Activated CD8-positive, alpha-beta T cell treated with anti-CD3 and anti-CD28 coated beads for 36 hours (primary cell): Measurements from ENCODE around the gene LRRC17. TPM values are rescaled to one million over a fixed set of nuclear protein-coding genes. Genes with fewer than 3 reads are reported as not detected.

ENCODE experiments used
- ATAC-seq: fragments of 200-7000 bp; cut with Tn5 transposase; one replicate; pipeline ENCODE4 v1.10.0; 2021; ENCODE audit warnings: mild to moderate bottlenecking, moderate library complexity
- CTCF ChIA-PET: fragments of 350-600 bp; sonication (Branson Sonifier 250); formaldehyde crosslinking; loops from one replicate; lab custom pipeline; 2021; ENCODE audit warnings: antibody characterized with exemption; lab: Charles Lee
- POLR2A ChIA-PET: fragments of 350-600 bp; sonication (Branson Sonifier 250); formaldehyde crosslinking; loops from one replicate; lab custom pipeline; 2021; ENCODE audit warnings: antibody characterized with exemption; lab: Charles Lee
- DNase-seq: peaks from one replicate; pipeline ENCODE4 v3.0.0-alpha.2; 2020
- H3K27ac Mint-ChIP-seq: one replicate; pipeline ENCODE4 v1.8.0; 2021; ENCODE audit warnings: mild to moderate bottlenecking, mixed read lengths
- H3K27me3 Mint-ChIP-seq: one replicate; pipeline ENCODE4 v1.8.0; 2021; ENCODE audit warnings: mixed read lengths
- H3K36me3 Mint-ChIP-seq: one replicate; pipeline ENCODE4 v1.8.0; 2021; ENCODE audit warnings: low read depth, mixed read lengths
- H3K4me1 Mint-ChIP-seq: one replicate; pipeline ENCODE4 v1.8.0; 2021; ENCODE audit warnings: low read depth, mixed read lengths
- H3K4me3 Mint-ChIP-seq: one replicate; pipeline ENCODE4 v1.8.0; 2021; ENCODE audit warnings: mild to moderate bottlenecking, moderate library complexity, mixed read lengths
- H3K9me3 Mint-ChIP-seq: one replicate; pipeline ENCODE4 v1.8.0; 2021; ENCODE audit warnings: mixed read lengths
- CTCF ChIP-seq: fragments of 200-600 bp; IDR thresholded peaks from one replicate; pipeline ENCODE4 v1.8.0; 2022; ENCODE audit warnings: antibody characterized with exemption, mild to moderate bottlenecking
- intact Hi-C: fragments of 100-400 bp; cut with micrococcal nuclease; formaldehyde crosslinking; loops from one replicate; pipeline ENCODE4 v1.10.0; 2022
- total RNA-seq, 2 experiments: library from RNA; stranded (reverse); gene quantifications; one replicate each; pipeline ENCODE4 v1.2.3, GENCODE V29; 2021

The LRRC17 gene
- total RNA-seq = not detected

- Mint-ChIP-seq H3K4me3 (no peak within 1 kb of the TSS), H3K27ac (no peak within 1 kb of the TSS), H3K4me1 (no peaks in the 10 kb centered on the region), H3K36me3 (peaks cover 2% of the 10 kb centered on the region), H3K9me3 (no peaks in the 10 kb centered on the region), H3K27me3 (no peaks in the 10 kb centered on the region)
- intact Hi-C loops = no loop called here
- POLR2A ChIA-PET = no interaction called here
- CTCF ChIA-PET = no interaction called here
- no peak for TF ChIP-seq CTCF
- ATAC-seq (no peak), DNase-seq (no peak)
Observed at GRCh38 chr7:102912742-102913141, at the start of gene LRRC17. Gene LRRC17, plus strand, starts transcription at chr7:102913000. Its CDS starts 20,914 bp downstream, at chr7:102933914.

- ATAC-seq (no peak), DNase-seq (no peak)
- Mint-ChIP-seq H3K27me3 (no peaks in the 10 kb centered on the region), H3K36me3 (no peaks in the 10 kb centered on the region), H3K4me3 (no peak overlapping the region), H3K4me1 (no peaks in the 10 kb centered on the region), H3K9me3 (no peaks in the 10 kb centered on the region), H3K27ac (no peak overlapping the region)
- ChIA-PET CTCF (no interaction called here), POLR2A (no interaction called here)
- no peak for TF ChIP-seq CTCF
- intact Hi-C loops = no loop called here
Observed at GRCh38 chr7:102864958-102865357, 47.8 kb upstream of the LRRC17 start.

- no peak for TF ChIP-seq CTCF
- POLR2A ChIA-PET = interaction anchor here (1.3 kb wide), 1 partner anchor 9 kb away, joined by 4 read pairs; no protein-coding TSS in a partner anchor
- intact Hi-C loops = no loop called here
- Mint-ChIP-seq H3K4me1 (no peaks in the 10 kb centered on the region), H3K27me3 (no peaks in the 10 kb centered on the region), H3K4me3 (no peak overlapping the region), H3K9me3 (no peaks in the 10 kb centered on the region), H3K27ac (no peak overlapping the region), H3K36me3 (no peaks in the 10 kb centered on the region)
- ATAC-seq (no peak), DNase-seq (no peak)
- CTCF ChIA-PET = interaction anchor here (1.0 kb wide), 1 partner anchor 196 kb away, joined by 3 read pairs; no protein-coding TSS in a partner anchor
Observed at GRCh38 chr7:102866535-102867215, 46.1 kb upstream of the LRRC17 start.

- no peak for ATAC-seq
- POLR2A ChIA-PET = no interaction called here
- DNase-seq = no peak
- Mint-ChIP-seq H3K27me3 (no peaks in the 10 kb centered on the region), H3K9me3 (no peaks in the 10 kb centered on the region), H3K36me3 (no peaks in the 10 kb centered on the region), H3K4me1 (peaks cover 7% of the 10 kb centered on the region), H3K27ac (no peak overlapping the region), H3K4me3 (no peak overlapping the region)
- CTCF ChIA-PET = no interaction called here
- TF ChIP-seq CTCF = no peak
- intact Hi-C loops = no loop called here
Observed at GRCh38 chr7:102869195-102869594, 43.6 kb upstream of the LRRC17 start.

- Mint-ChIP-seq H3K27ac (no peak overlapping the region), H3K36me3 (no peaks in the 10 kb centered on the region), H3K4me3 (no peak overlapping the region), H3K27me3 (no peaks in the 10 kb centered on the region), H3K4me1 (peaks cover 22% of the 10 kb centered on the region), H3K9me3 (no peaks in the 10 kb centered on the region)
- POLR2A ChIA-PET = no interaction called here
- no peak for ATAC-seq
- DNase-seq = no peak
- CTCF ChIA-PET = no interaction called here
- intact Hi-C loops = no loop called here
- TF ChIP-seq CTCF = no peak
Observed at GRCh38 chr7:102872460-102872859, 40.3 kb upstream of the LRRC17 start.
